HEK293 (cell line): ENCODE measurements around the gene FBN2.

ENCODE experiments used
- CTCF ChIA-PET: fragments of 350-600 bp; formaldehyde crosslinking; extraction: SDS; loops from one replicate; lab custom pipeline; 2021; ENCODE audit warnings: antibody characterized with exemption; lab: Yijun Ruan, JAX
- POLR2A ChIA-PET: fragments of 300-600 bp; formaldehyde crosslinking; extraction: SDS; loops from one replicate; lab custom pipeline; 2020; ENCODE audit warnings: antibody characterized with exemption, inconsistent platforms; lab: Yijun Ruan, JAX
- H3K27ac ChIP-seq: fragments of 200-500 bp; sonication (Bioruptor generic); 2 replicates; pipeline ENCODE4 v1.5.1; 2014; ENCODE audit warnings: low read depth, low read length, control low read depth, inconsistent platforms; ENCODE audit errors: extremely low read depth
- H3K36me3 ChIP-seq, 2 experiments: fragments of 200-500 bp in 1 of 2; sonication (Bioruptor generic) in 1 of 2; 1 replicate in 1 of 2; 2 replicates in 1 of 2; pipeline ENCODE4 v1.5.1; 2014 to 2017; ENCODE audit warnings: inconsistent platforms in 2 of 2, low read length in 2 of 2; ENCODE audit not compliant: control insufficient read depth in 2 of 2, insufficient read depth in 1 of 2
- H3K4me1 ChIP-seq: fragments of 200-500 bp; sonication (Bioruptor generic); 2 replicates; pipeline ENCODE4 v1.5.1; 2014; ENCODE audit warnings: mild to moderate bottlenecking, low read length, inconsistent platforms; ENCODE audit not compliant: control insufficient read depth, insufficient read depth
- H3K4me3 ChIP-seq: 2 replicates; pipeline ENCODE4 v1.5.1; 2011; ENCODE audit warnings: low read depth, mild to moderate bottlenecking, control low read depth, low read length, moderate library complexity
- H3K9me3 ChIP-seq: fragments of 200-500 bp; sonication (Bioruptor generic); 2 replicates; pipeline ENCODE4 v1.5.1; 2014; ENCODE audit warnings: low read depth, low read length, inconsistent platforms; ENCODE audit not compliant: control insufficient read depth, insufficient read depth
- KLF7 ChIP-seq: fragments of 450-650 bp; formaldehyde crosslinking; IDR thresholded peaks from 2 replicates; pipeline ENCODE4 v1.5.1; 2016; ENCODE audit warnings: missing biosample characterization, missing genetic modification characterization, borderline replicate concordance
- MZF1 ChIP-seq: fragments of 450-650 bp; formaldehyde crosslinking; IDR thresholded peaks from 2 replicates; pipeline ENCODE4 v1.5.1; 2017; ENCODE audit warnings: missing biosample characterization, missing genetic modification characterization, borderline replicate concordance
- PRDM1 ChIP-seq: fragments of 450-650 bp; formaldehyde crosslinking; IDR thresholded peaks from 2 replicates; pipeline ENCODE4; 2016; ENCODE audit warnings: missing biosample characterization, missing genetic modification characterization
- ZBTB20 ChIP-seq: fragments of 450-650 bp; formaldehyde crosslinking; IDR thresholded peaks from 2 replicates; pipeline ENCODE4 v1.5.1; 2016; ENCODE audit warnings: missing biosample characterization, missing genetic modification characterization
- ZNF140 ChIP-seq: fragments of 450-650 bp; formaldehyde crosslinking; IDR thresholded peaks from 2 replicates; pipeline ENCODE4 v1.5.1; 2016; ENCODE audit warnings: missing biosample characterization, missing genetic modification characterization
- ZNF148 ChIP-seq: fragments of 450-650 bp; formaldehyde crosslinking; IDR thresholded peaks from 2 replicates; pipeline ENCODE4 v1.5.0; 2017; ENCODE audit warnings: missing biosample characterization, missing genetic modification characterization, borderline replicate concordance
- ZNF23 ChIP-seq: fragments of 450-650 bp; formaldehyde crosslinking; IDR thresholded peaks from 2 replicates; pipeline ENCODE4 v1.5.1; 2016; ENCODE audit warnings: missing biosample characterization, missing genetic modification characterization, borderline replicate concordance
- ZNF24 ChIP-seq: fragments of 450-650 bp; formaldehyde crosslinking; IDR thresholded peaks from 2 replicates; pipeline ENCODE4 v1.5.1; 2016; ENCODE audit warnings: missing biosample characterization, missing genetic modification characterization
- ZNF302 ChIP-seq: fragments of 450-650 bp; formaldehyde crosslinking; IDR thresholded peaks from 2 replicates; pipeline ENCODE4 v1.5.1; 2016; ENCODE audit warnings: missing biosample characterization, missing genetic modification characterization, low read depth
- ZNF324 ChIP-seq: fragments of 450-650 bp; formaldehyde crosslinking; IDR thresholded peaks from 2 replicates; pipeline ENCODE4 v1.5.1; 2016; ENCODE audit warnings: missing biosample characterization, missing genetic modification characterization
- ZNF341 ChIP-seq: fragments of 450-650 bp; formaldehyde crosslinking; IDR thresholded peaks from 2 replicates; pipeline ENCODE4; 2016; ENCODE audit warnings: low read depth, missing biosample characterization, missing genetic modification characterization
- ZNF366 ChIP-seq: fragments of 450-650 bp; formaldehyde crosslinking; conservative IDR thresholded peaks from 2 replicates; pipeline ENCODE4 v1.5.1; 2016; ENCODE audit warnings: missing biosample characterization, missing genetic modification characterization
- ZNF423 ChIP-seq: fragments of 450-650 bp; formaldehyde crosslinking; IDR thresholded peaks from 2 replicates; pipeline ENCODE4 v1.5.1; 2016; ENCODE audit warnings: missing biosample characterization, missing genetic modification characterization
- ZNF518A ChIP-seq: fragments of 450-650 bp; formaldehyde crosslinking; conservative IDR thresholded peaks from 2 replicates; pipeline ENCODE4 v1.5.1; 2016; ENCODE audit warnings: low read depth, missing biosample characterization, missing genetic modification characterization
- ZNF658 ChIP-seq: fragments of 450-650 bp; formaldehyde crosslinking; IDR thresholded peaks from 2 replicates; pipeline ENCODE4; 2016; ENCODE audit warnings: missing biosample characterization, missing genetic modification characterization
- ZNF76 ChIP-seq: fragments of 450-650 bp; formaldehyde crosslinking; IDR thresholded peaks from 2 replicates; pipeline ENCODE4; 2016; ENCODE audit warnings: low read depth, missing biosample characterization, missing genetic modification characterization, borderline replicate concordance
- TF ChIP-seq, protein P1 (sequence below): fragments of 450-650 bp; formaldehyde crosslinking; IDR thresholded peaks from 2 replicates; pipeline ENCODE4 v1.5.1; 2016; ENCODE audit warnings: missing biosample characterization, missing genetic modification characterization, borderline replicate concordance
- TF ChIP-seq, protein P2 (sequence below): fragments of 450-650 bp; formaldehyde crosslinking; IDR thresholded peaks from 2 replicates; pipeline ENCODE4 v1.5.1; 2016; ENCODE audit warnings: missing biosample characterization, missing genetic modification characterization, low read depth

Gene FBN2

DNA sequence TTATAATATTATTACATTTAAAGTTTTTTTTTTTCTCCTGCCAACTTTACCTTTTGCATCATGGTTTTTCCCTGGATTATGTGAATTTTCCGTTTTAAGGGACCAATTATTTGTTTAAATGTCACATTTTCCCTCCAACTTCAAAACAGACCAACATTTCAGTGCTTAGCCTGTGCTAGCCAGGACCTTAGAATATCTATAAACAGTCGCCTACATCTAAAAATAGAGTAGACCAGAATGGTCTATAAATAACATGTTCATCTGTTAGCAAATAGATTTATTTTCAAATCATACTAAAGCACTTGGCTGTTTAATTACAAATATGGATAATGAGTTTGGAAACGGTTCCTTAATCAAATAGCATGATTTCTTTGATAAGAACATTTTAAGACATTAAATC lies 192.0 kb downstream of the FBN2 start:
- Histone ChIP-seq H3K27ac (no peak overlapping the region), H3K36me3 (peaks cover 40 to 60% of the 10 kb centered on the region in 2 experiments), H3K4me1 (peaks cover 10% of the 10 kb centered on the region; the same call in 1 of the 2 replicates), H3K4me3 (no peak overlapping the region), H3K9me3 (no peaks in the 10 kb centered on the region)
- POLR2A ChIA-PET = no interaction called here
- CTCF ChIA-PET = no interaction called here
- TF ChIP-seq, protein P1, sequence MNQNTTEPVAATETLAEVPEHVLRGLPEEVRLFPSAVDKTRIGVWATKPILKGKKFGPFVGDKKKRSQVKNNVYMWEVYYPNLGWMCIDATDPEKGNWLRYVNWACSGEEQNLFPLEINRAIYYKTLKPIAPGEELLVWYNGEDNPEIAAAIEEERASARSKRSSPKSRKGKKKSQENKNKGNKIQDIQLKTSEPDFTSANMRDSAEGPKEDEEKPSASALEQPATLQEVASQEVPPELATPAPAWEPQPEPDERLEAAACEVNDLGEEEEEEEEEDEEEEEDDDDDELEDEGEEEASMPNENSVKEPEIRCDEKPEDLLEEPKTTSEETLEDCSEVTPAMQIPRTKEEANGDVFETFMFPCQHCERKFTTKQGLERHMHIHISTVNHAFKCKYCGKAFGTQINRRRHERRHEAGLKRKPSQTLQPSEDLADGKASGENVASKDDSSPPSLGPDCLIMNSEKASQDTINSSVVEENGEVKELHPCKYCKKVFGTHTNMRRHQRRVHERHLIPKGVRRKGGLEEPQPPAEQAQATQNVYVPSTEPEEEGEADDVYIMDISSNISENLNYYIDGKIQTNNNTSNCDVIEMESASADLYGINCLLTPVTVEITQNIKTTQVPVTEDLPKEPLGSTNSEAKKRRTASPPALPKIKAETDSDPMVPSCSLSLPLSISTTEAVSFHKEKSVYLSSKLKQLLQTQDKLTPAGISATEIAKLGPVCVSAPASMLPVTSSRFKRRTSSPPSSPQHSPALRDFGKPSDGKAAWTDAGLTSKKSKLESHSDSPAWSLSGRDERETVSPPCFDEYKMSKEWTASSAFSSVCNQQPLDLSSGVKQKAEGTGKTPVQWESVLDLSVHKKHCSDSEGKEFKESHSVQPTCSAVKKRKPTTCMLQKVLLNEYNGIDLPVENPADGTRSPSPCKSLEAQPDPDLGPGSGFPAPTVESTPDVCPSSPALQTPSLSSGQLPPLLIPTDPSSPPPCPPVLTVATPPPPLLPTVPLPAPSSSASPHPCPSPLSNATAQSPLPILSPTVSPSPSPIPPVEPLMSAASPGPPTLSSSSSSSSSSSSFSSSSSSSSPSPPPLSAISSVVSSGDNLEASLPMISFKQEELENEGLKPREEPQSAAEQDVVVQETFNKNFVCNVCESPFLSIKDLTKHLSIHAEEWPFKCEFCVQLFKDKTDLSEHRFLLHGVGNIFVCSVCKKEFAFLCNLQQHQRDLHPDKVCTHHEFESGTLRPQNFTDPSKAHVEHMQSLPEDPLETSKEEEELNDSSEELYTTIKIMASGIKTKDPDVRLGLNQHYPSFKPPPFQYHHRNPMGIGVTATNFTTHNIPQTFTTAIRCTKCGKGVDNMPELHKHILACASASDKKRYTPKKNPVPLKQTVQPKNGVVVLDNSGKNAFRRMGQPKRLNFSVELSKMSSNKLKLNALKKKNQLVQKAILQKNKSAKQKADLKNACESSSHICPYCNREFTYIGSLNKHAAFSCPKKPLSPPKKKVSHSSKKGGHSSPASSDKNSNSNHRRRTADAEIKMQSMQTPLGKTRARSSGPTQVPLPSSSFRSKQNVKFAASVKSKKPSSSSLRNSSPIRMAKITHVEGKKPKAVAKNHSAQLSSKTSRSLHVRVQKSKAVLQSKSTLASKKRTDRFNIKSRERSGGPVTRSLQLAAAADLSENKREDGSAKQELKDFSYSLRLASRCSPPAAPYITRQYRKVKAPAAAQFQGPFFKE (tag by site-specific recombination) = no peak
- TF ChIP-seq, all 188 proteins: peak for 0

DNA sequence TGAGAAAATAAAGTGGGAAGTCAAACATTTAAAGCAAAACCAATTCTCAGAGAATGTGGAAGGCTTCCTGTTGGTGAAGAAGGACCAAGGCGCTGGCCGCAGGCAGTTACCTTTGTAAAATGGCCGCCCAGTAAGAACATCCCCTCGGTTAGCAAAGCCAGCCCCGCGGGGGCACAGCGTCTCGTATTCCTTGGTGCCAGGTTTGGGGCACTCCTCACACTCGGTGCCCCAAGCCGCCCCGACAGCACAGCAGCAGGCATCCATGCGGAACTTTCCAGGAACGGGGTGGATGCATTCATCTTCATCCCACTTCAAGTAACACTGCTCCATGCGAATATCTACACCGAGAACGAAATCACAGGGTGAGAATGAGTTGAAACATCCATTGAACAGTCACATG lies 192.8 kb downstream of the FBN2 start:
- CTCF ChIA-PET = no interaction called here
- POLR2A ChIA-PET = no interaction called here
- peaks cover 10% of the 10 kb centered on the region; the same call in 1 of the 2 replicates for H3K4me1 ChIP-seq
- H3K4me3 ChIP-seq = no peak overlapping the region
- H3K27ac ChIP-seq = no peak overlapping the region
- H3K9me3 ChIP-seq = no peaks in the 10 kb centered on the region
- peaks cover 36 to 59% of the 10 kb centered on the region in 2 experiments for H3K36me3 ChIP-seq
- no peak for TF ChIP-seq ZNF140 (tag by site-specific recombination)
- TF ChIP-seq ZNF518A = no peak
- TF ChIP-seq ZNF324 = no peak
- no peak for TF ChIP-seq MZF1 (tag by site-specific recombination)
- no peak for TF ChIP-seq ZNF24
- TF ChIP-seq ZNF76 = no peak
- TF ChIP-seq KLF7 (tag by site-specific recombination) = no peak
- TF ChIP-seq ZBTB20 (tag by site-specific recombination) = no peak
- no peak for TF ChIP-seq ZNF302 (tag by site-specific recombination)
- TF ChIP-seq, protein P2, sequence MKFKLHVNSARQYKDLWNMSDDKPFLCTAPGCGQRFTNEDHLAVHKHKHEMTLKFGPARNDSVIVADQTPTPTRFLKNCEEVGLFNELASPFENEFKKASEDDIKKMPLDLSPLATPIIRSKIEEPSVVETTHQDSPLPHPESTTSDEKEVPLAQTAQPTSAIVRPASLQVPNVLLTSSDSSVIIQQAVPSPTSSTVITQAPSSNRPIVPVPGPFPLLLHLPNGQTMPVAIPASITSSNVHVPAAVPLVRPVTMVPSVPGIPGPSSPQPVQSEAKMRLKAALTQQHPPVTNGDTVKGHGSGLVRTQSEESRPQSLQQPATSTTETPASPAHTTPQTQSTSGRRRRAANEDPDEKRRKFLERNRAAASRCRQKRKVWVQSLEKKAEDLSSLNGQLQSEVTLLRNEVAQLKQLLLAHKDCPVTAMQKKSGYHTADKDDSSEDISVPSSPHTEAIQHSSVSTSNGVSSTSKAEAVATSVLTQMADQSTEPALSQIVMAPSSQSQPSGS (tag by site-specific recombination) = no peak
- TF ChIP-seq ZNF423 (tag by site-specific recombination) = no peak
- no peak for TF ChIP-seq ZNF341 (tag by site-specific recombination)
- no peak for TF ChIP-seq PRDM1
- no peak for TF ChIP-seq ZNF658 (tag by site-specific recombination)
- TF ChIP-seq ZNF23 = no peak
- no peak for TF ChIP-seq ZNF366 (tag by site-specific recombination)
- TF ChIP-seq ZNF148 (tag by site-specific recombination) = no peak
